ENCODE measurements around the gene UNC13D.
A peak's percentile ranks its signal among the peaks of the same experiment; 100 is the strongest.

Gene UNC13D

GRCh38 chr17:75783803-75784472 lies 60.3 kb downstream of the UNC13D start:
- no peak for TF ChIP-seq CTCF (conservative IDR thresholded peaks at IDR 0.05)
- H3K27ac ChIP-seq, result peak overlapping the region; percentile 97

- peak overlapping the region; percentile 97 for H3K27ac ChIP-seq
- TF ChIP-seq CTCF (conservative IDR thresholded peaks at IDR 0.05), result peak; percentile 81
These were observed 61.0 kb downstream of the UNC13D start for GRCh38 chr17:75783069-75783783.

GRCh38 chr17:75779987-75780889 lies 64.0 kb downstream of the UNC13D start:
- TF ChIP-seq CTCF (conservative IDR thresholded peaks at IDR 0.05), result no peak
- peak overlapping the region; percentile 94 for H3K27ac ChIP-seq

GRCh38 chr17:75779250-75779986 lies 64.8 kb downstream of the UNC13D start:
- H3K27ac ChIP-seq, result peak overlapping the region; percentile 94
- peak; percentile 46 for TF ChIP-seq CTCF (conservative IDR thresholded peaks at IDR 0.05)

- peak; percentile 78 for TF ChIP-seq CTCF (conservative IDR thresholded peaks at IDR 0.05)
- peak overlapping the region; percentile 94 for H3K27ac ChIP-seq
These were observed 65.3 kb downstream of the UNC13D start for GRCh38 chr17:75778861-75779249.

GRCh38 chr17:75778066-75778860 lies 65.9 kb downstream of the UNC13D start:
- peak overlapping the region; percentile 94 for H3K27ac ChIP-seq
